ENCODE results near the gene ESF1.

DNA sequence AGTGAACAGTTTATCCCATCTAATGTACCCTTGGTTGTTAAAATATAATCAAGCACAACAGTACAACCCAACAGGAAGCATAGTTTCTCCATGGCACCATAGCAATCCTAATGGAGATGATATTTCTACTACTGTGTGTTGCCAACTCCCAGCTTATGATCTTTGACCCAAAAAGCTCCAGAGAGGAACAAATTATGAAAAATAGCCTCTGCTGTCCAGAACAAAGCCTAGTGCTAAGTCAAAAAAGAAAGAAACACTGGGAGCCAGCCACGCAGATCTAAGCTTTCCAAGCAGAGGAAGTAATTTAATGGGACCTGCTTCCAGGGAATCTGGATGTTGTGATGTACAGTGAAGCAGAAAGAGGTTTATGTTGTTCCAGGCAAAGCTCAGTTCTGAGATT is 93.8 kb downstream of the ESF1 start:
- TF ChIP-seq CTCF (IDR thresholded peaks at IDR 0.05; ENCODE audit: poor library complexity) = no peak
- no peak for TF ChIP-seq EZH2 (IDR thresholded peaks at IDR 0.05; ENCODE audit: borderline replicate concordance)
